NCI-H1417 treated with DMSO at 0.1 percent for 48 hours (cell line): ENCODE results near the gene IL23A.
A peak's percentile ranks its signal among the peaks of the same experiment; 100 is the strongest.
"Not testable (repeated sequence)": the region's sequence is repeated elsewhere in the genome, so short reads cannot be mapped to it uniquely, and the experiment has no call there.

Experiments
- DNase-seq: peaks from one replicate; lab custom pipeline; 2025; lab: John Stamatoyannopoulos, UW

IL23A gene

DNA sequence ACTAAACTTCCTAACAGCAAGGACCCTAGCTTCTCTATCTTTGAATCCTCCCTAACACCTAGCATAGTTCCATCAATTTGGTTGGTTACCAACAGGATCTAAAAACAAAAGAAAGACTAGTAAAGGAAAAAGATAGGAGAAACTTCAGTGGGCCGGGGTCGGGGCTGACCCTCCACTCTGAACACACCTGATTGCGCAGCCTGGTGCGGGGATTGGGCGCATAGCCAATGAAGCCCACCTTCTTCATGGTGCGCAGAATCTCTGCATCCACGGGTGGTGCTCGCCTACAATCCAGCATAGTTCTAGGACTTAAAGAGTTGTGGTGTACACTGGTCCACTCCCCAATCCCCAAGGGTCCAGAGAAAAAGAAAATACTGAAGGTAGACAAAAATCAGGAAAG lies 12.6 kb upstream of the IL23A start:
- DNase-seq, result no peak

DNA sequence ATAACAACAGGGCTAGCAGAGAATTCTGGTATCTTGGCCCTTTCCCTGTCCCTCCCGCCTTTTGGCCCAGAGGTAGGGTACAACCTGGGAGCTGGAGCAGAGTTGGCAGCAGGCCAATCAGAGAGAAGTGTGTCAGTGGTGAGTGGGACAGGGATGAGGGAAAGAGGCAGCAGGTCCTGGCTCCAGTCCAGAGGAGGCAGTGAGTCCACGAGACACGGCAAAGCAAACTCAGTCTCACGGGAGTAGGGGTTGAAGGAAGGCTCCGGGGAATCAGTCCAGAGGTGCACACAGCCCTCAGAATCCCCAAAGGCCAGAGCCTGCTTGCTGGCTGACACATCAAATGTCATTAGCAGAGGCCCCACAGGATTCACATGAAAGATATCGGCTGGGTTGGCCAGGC lies 12.2 kb upstream of the IL23A start:
- no peak for DNase-seq

DNA sequence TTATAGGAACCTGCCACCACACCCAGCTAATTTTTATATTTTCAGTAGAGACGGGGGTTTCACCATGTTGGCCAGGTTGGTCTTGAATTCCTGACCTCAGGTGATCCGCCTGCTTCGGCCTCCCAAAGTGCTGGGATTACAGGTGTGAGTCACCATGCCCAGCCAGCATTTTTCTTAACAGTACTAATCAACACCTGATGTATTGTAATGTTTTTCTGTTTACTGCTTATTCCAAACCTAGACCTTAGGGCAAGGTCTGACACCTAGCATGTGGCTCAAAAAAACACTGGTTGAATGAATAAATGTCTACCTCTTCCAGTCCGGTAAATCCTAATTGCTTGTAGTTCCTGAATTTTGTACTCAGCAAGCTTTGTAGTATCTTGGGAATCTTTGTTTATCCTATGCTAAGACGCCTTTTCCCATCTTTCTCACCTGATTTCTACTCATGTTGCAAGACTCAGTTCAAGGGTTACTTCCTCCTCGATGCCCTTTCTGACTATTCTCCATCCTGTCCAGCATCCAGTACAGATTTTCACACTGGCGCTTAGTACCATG lies 7.7 kb upstream of the IL23A start:
- DNase-seq, result no peak

DNA sequence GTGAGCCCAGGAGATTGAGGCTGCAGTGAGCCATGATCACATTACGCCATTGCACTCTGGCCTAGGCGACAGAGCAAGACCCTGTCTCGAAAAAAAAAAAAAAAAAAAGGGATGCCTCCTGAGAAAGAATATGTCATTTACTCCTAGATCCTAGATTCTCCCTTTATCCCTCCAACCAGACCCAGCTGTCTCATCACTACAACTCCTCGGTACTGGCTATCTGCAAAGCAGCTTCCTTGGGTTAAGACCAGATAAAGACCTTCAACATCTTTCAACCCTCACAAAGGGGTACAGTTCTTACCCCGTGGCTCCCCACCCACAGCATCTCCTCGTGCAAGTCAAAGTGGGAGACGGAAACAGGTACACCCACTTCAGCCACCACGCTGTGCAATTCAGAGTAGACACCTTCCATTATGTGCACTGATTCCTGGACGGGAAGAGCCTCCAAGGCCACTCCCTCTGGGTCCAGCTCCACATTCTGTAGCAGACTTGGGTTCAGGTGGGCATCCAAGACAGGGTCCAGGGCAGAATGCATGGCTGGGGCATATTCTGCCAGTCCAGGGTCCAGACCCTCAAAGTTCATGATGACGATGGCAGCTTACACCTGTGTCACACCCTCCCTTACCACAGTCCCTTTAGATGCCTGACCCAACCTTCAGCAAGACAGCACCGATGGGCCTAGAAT lies 6.0 kb upstream of the IL23A start:
- DNase-seq, result no peak

DNA sequence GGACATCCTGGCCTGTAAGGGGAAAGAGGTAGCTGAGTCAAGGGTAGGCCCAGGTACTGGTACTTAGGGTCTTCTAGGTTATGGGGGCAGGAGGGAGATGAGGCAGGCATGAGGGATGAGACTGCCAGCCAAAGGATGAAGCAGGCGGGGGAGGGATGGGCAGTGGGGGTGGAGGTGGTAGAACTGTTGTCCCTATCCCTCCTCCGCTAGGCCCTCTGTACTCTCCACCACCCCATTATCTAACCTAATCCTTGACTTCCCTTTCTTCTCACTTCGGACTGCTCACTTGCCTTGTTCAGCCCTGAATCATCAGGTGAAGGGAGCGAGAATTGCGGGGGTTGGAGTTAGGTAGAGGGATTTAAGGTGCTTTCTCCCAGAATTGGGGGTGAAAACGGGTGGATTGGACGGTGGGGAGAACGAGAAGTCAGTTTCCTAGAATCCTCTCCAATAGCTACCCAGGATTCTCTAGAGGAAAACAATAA lies 5.4 kb upstream of the IL23A start:
- DNase-seq, result no peak

DNA sequence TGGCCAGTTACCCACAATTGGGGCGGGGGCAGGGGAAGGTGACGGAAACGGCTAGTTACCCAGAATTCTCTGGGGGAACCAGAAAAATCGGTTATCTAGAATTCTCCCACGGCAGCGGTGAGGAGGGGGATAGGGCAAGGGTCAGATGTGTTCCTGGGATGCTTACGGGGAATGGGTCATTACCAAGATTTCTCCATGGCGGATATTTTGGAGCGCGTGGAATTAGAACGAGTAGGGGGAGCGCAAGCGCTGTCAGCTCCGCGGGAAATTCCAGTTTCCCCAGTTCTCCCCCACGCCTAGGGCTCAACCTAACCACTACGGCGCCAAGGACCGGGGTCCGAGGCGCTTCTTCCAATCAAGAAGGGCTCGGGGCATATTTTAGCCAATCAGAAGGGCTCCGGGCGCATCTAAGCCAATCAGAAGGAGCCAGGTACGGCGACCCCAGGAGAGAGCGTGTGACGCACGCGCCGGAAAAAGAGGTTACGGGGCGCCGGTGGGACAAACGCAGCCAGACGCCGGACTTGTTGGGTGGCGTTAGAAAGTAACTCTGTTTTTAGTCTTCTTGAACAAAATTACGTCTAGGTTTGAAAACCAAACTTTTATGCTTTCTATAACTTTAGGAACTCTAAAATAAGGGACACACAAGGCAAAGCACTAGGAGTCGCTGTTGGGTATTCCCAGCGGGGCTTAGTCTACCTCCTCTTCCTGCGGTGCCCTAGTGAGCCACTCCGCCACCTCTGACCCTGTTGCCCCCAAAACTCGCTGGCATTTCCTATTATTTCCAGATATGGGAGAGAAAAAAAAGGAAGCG lies 4.8 kb upstream of the IL23A start, which contains the start of gene PAN2:
Gene PAN2, minus strand, starts transcription at position 322 of the 811 bp plus-strand sequence. CDS start 906 bp downstream, outside the sequence.
- DNase-seq, result peak; percentile 92

DNA sequence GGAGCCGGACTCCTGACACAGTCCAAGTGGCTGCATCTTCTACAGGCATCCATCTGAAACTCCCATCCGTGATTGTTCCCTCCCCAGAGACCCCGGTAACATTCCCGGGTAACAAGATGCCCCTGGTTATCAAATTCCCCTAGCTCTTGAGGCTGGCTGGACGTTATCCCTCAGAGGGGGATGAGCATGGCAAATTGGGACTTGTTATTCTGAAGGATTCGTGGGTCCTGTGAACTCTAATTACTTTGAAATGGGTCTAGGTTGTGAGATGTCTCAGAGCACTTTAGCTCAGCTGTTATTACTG lies 4.2 kb upstream of the IL23A start:
- DNase-seq, result no peak

DNA sequence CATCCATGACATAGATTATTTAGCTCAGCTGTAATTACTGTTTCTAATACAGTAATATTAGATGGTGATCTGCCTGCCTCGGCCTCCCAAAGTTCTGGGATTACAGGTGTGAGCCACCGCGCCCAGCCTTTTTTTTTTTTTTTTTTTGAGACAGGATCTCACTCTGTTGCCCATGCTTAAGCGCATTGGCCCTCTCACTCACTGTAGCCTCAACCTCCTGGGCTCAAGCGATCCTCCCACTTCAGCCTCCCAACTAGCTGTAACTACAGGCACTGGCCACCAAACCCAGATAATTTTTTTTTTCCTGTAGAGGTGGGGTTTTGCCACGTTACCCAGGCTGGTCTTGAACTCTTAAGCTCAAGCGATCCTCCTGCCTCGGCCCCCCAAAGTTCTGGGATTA lies 3.2 kb upstream of the IL23A start:
- DNase-seq, result not testable (repeated sequence)

DNA sequence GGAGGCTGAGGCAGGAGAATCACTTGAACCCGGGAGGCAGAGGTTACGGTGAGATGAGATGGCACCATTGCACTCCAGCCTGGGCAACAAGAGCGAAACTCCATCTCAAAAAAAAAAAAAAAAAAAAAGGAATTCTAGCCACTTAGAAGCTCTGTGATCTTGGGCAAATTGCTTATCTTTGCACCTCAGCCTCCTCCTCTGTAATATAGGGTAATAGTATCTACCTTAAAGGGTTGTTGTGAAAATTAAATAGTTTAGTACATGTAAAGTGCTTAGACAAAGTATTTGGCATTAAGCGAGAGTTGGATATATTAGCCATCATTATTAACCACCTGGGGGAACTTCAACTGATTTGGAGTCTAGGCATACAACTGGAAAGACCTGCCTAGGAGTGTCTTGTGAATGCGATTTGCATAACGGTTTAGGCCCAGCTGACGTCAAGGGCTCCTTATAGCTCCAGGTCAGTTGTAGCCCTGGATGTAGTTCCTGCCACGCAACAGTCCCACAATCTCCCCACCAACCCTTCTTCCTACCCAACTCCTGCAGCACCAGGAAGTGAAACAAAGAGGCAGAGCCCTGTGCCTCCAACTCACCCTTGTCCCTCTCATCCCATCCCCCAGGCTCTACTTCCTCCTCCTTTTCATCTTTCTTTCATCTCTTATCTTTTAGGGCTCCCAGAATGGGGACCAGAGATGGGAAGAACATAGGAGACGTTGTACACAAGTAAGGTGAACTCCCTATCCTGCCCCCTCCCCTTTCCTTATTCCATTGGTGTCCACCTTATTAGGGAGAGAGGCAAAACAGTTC lies 2.1 kb upstream of the IL23A start:
- no peak for DNase-seq

DNA sequence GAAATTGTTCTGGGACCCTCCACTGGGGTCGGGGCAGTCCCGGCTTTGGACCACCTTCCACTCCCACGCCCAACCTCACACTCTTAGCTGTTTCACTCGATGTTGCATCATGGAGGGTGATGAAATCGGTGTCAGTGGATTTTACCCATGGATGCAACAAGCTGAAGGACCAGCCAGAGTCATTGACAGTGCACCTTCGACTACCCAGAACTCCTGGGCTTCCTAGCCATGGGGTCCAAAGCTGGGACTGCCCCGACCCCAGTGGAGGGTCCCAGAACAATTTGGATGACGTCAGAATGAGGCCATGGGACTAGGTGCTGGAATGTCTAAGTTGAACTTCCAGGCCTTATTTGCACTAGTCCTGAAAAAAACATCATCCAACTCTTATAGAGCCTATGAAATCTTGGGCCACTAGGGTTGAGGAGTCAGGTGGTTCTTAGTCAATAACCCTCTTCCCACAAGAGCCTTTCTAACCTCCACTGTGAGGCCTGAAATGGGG lies 882 bp upstream of the IL23A start:
- no peak for DNase-seq

DNA sequence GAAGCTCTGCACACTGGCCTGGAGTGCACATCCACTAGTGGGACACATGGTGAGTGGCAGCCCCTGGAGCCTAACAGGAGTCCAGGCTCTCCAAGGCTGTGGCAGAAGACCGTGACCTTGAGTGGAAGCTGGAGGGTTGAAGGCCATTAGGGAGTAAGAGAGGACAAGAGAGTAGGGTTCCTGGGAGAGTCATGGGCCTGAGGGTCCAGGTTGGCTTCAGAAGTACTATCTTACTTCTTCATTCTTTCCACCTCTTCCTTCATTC lies 406 bp downstream of the IL23A start:
- DNase-seq, result no peak

DNA sequence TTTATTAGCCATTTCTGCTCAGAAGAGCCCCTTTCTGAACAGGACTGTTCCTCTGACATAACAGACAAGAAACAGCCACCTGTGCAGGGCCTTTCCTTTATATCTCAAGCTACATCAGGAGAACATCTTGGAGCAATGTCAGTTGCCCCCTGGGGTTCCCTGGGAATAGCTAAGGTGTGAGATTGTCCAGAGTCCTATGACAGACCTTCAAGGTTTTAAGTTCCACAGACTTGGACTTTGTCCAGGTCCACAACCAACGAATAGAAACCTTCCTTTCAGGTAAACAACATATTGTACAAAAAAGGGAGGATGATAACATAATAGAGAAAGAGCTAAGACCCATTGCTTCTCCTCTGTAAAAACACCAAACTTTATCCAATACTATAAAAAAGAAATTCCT lies 2.9 kb downstream of the IL23A start:
- no peak for DNase-seq

DNA sequence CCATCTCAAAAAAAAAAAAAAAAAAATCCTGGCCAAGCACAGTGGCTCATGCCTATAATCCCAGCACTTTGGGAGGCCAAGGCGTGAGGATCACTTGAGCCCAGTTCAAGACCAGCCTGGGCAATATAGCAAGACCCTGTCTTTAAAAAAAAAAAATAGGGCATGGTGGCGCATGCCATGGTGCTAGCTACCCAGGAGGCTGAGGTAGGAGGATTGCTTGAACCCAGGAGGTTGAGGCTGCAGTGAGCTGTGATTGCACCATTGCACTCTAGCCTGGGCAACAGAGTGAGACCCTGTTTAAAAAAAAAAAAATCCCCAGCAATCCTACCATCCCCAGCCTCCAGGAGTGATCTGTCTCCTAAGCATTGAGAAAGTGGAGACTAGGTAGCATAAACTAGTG lies 3.6 kb downstream of the IL23A start:
- not testable (repeated sequence) for DNase-seq

DNA sequence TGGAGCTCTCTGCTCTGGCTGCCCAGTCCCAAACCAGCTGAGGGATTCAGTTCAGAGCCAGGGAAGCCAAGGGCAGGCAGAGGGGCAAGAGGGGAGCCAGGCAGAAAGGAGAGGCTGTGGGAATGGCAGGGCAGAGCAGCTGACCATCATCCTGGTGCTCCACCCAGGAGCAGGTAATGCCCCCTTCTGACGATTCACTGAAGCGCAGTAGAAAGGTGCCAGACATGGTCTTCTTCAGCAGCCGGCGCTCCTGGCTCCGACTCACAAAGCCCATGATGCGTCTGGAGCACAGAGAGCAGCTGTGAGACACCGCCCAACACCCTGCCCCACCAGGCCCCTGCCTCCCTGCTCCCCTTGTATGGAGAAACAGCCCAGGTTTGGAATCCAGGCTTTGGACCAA lies 8.0 kb downstream of the IL23A start:
- DNase-seq, result no peak

DNA sequence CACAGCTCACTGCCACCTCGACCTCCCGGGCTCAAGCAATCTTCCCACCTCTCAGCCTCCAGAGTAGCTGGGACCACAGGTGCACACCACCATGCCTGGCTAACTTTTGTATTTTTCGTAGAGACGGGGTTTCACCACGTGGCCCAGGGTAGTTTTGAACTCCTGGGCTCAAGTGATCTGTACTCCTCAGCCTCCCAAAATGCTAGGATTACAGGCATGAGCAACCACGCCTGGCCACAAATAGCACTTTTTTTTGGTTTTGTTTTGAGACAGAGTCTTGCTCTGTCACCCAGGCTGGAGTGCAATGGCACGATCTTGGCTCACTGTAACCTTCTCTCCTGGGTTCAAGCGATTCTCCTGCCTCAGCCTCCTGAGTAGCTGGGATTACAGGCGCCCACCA lies 8.6 kb downstream of the IL23A start:
- DNase-seq, result not testable (repeated sequence)

DNA sequence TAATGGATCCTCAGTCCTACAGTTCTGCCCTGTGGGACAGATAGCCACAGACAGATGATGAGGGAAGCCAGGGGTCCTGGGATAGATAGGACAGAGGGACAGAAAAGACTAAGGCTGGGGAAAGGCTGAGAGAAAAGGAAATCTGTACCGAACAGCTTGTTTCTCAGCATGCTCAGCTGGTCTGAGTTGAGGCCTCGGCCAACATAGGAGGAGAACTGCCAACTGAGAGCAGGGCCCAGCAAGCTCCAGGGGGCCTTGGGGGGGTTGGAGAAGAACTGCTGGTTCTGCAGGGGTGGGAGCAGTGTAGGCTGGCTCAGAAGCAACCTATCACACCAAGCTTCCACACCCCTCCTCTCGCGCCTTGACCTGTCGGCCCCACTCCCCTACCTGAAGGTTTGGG lies 10.1 kb downstream of the IL23A start:
- DNase-seq, result no peak

DNA sequence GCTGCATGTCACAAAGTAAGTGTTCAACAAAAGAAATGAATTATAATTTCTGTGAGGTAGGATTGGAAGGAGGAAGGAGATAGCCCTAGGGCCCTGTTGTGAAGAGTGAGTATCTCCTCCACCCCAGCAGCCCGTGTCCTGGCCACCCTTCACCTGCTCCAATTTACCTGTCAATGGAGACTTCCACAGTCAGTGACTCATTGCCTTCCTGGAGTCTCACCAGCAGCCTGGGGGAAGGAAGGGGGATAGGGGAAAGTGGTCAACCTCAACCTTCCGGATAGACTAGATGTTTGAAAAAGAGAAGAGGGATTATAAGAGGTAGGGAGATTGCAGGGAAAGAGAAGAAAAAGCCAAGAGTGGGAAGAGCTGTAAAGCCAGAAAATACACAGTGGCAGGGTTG lies 12.0 kb downstream of the IL23A start:
- DNase-seq, result no peak

DNA sequence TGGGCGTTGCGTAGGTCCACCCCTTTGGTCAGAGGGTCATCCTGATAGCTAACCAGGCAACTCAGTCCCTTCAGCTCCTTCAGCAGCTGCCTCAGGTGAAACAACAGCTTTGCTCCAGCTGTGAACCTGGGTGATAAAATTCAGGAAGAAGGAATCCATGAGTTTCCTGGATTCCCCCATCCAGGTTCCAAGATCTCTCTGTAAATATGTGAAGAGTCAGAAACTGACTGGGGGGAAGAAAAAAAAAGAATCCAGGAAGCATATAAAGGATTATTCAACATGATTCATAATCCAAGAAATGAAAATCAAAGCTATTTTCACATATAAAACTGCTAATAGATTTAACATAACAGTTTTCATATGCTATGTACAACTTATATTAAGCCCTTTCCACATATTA lies 12.6 kb downstream of the IL23A start:
- no peak for DNase-seq

DNA sequence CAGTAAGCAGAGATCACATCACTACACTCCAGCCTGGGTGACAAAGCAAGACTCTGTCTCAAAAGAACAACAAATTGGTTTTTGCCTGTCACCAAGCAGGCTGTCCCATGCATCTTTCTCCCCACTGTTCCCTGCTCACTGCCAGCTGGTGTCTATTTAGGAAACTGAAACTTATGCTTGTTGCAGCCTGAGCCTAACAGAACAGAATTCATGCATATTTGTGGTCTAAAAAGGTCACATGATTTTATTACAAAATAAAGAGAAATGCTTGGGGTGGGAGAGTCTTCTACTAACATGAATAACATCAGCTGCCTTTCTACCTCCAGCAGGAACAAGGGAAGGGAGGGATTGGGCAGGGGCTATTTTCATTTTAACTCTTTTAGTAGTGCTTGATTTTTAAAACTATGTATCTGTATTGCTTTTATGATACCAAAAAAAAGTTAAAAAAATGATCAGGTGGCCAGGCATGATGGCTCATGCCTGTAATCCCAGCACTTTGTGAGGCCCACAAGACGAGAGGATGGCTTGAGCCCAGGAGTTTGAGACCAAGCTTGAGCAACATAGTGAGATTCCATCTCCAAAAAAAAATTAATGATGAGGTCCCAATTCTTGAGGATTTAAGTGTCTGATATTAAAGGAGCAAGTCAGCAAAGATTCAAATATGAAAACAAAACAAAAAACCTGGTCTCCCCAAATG lies 20.3 kb downstream of the IL23A start:
- DNase-seq, result no peak

DNA sequence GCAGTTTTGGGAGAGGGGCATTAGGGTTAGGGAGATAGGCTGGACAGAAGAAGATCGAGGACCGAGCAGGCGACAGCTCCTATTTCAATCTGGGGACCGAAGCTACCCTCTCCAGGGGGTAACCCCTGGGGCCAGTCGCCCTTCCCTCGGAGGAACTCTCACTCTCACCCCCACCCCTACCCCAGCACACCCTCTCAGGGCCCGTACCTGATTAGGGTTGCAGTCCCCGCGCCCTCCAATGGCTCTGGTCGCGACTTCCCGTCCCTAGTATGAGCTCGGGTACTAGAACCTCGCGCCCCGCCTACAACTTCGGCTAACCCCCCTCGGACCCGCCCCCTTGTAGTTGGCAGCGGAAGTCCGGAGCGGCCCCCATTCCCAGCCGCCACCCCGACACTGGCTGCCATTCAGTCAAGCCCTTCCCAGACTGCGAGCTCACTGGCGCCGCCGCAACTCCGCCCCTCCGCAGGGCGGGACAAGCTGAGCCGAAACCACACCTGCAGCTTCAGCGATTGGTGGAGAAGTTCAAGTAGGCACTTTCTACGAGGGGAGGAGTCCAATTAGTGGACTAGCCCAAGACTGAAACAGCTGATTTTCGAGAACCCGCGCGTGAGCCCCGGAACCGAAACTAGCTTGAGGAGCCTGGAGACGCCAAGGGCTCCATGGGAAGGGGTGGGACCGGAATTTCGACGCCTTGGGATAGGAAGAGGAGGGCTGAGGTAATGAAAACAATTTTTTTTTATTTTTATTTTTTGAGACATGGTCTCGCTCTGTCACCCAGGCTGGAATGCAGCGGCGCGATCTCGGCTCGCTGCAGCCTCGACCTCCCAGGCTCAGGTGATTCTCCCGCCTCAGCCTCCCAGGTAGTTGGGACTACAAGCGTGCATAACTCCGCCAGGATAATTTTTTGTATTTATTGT lies 21.4 kb downstream of the IL23A start, which contains the start of gene STAT2:
Gene STAT2, minus strand, starts transcription at position 257 of the 917 bp plus-strand sequence. CDS start 3,536 bp downstream, outside the sequence.
- peak; percentile 99 for DNase-seq
